Suppressor macrophage treated with lipopolysaccharide for 4 hours (primary cell): ENCODE data around the gene LPA.

ENCODE experiments used
- DNase-seq: peaks from one replicate; pipeline ENCODE4 v3.0.0-alpha.2; 2020

LPA gene

DNA sequence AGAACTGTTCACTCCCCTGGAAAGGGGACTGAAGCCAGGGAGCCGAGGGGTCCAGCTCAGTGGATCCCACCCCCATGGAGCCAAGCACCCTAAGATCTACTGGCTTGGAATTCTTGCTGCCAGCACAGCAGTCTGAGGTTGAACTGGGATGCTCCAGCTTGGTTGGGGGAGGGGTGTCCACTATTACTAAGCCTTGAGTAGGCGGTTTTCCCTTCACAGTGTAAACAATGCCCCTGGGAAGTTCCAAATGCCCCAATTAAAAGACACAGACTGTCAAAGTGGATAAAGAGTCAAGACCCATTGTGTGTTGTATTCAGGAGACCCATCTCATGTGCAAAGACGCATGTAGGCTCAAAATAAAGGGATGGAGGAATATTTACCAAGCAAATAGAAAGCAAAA is 150.2 kb downstream of the LPA start:
- DNase-seq: no peak

DNA sequence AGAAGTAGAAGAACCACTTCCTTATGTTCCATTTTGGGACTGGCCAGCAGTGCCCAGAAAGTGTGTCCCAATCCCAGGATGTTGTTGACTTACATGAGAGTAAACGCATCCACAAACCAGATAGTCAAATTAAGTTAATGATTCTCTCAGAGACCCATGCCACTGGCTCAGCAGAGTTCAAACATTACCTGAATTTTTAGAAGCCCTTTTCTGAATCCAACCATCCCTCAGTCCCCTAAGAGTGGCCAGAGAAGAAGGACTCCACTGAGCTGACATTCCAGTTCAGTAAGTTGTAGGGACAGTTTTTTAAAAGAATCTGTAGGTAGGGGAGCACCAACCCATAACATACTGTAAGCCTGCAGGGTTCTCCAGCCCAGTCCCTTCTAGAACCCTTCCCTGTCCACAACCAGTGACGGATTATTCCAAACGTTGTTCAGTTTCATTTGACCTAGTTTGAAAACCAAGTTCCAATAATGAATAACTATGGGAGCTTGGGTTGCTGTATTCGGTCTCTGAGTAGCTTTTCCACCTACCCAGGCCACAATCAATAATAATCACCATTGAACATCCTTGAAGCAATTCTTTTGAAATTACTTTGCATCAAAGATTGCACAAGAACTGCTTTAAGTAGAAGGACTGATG is 153.0 kb downstream of the LPA start:
- no peak for DNase-seq

DNA sequence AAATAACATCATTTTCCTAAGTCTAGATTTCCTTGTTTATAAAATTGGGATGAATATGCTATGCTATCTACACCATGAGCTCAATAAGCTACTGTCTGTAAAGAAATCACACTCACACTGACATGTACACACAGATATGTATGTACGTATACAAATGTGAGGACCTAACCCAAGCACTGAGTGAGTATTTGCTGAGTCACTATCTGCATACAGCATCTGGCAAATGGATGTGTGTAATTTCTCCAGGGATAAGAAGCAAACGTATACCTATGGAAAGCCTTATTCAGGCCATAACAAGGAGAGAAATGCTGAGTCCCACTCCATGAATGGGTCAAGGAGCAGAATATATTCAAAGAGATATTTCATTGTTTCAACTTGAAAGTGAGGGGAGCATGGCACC is 153.9 kb downstream of the LPA start:
- no peak for DNase-seq

DNA sequence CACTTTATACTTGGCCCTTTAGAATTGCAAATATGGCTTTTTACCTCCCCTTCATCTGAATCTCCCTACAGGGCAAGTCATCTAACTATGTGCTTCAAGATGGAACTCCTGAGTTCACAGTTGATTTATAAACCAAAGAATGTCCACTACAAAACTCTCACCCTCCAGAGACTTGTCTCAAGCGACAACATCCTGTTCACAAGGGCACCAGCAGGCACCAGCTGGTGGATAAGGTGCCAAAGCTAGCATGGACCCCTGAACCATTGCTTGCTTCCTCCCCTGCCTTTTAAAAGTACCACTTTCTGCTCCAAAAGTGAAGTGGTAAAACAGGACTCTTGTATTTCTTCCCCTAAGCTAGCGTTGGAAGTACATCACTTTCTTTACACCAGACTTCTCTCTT is 154.5 kb downstream of the LPA start:
- DNase-seq: no peak

DNA sequence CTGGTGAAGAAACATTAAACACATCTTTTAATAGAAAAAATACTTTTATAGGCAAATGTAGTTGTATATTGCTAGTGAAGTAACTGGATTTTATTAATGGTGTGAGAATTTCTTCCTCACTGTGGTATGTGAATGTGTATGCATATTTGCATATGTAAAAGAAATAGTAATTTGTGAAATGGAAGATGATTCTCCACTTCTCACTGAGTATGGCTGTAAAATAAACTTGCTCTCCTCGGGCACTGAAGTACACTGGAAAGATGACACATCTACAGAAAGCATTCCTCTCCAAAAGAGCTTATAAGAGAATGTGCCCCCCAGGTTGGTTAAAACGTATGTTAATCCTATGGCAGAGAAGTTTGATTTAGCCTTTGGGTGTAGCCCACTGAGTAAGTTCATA is 155.5 kb downstream of the LPA start:
- DNase-seq: no peak

DNA sequence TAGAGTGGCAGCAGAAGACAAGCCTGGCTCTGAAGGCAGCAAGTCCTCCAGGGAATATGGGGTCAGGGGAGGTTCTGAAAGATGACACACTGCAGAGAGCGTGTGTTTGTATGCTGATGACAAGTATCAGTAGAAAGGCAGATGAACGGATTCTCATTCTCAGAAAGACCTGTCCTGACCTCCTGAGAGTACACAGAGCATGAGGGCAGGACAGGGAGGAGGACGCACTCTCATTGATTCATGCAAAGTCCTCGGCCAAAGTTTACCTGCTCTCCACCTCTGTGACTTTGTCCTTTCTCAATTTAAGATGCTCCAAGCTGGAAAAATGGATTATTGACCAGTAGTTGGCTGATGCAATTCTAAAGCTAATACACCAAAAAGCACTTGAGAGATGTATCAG is 156.7 kb downstream of the LPA start:
- no peak for DNase-seq

DNA sequence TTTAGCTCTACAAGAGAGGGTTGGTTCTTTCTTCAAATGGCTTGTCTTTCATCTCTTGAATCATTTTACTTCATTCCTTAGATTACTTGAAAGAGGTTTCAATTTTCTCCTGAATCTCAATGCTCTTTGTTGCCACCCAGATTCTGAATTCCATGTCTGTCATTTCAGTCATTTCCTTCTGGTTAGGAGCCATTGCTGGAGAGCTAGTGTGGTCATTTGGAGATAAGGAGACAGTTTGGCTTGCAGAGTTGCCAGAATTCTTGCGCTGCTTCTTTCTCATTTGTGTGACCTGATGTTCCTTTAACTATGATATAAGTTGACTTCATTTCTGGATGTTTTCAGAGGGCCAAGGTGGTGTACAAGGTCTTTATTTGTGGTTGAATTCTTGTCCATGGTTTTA is 158.1 kb downstream of the LPA start:
- no peak for DNase-seq

DNA sequence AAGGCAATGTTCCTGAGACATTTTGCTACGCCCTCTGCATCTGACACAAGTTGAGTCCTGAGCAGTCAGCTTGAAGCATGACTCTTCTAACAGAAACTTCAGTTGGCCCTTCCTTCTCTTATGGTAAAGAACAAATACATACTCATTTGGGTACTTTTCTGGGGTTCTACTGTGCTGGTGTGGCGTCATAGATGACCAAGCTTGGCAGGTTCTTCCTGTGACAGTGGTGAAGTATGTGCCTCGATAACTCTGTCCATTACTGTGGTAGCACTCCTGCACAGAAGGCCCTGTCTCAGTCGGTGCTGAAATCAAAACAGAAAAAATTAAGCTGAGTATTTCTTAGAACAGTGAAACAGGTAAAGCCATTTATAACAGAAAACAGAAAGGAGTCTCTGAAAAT is 163.4 kb downstream of the LPA start:
- DNase-seq: no peak

DNA sequence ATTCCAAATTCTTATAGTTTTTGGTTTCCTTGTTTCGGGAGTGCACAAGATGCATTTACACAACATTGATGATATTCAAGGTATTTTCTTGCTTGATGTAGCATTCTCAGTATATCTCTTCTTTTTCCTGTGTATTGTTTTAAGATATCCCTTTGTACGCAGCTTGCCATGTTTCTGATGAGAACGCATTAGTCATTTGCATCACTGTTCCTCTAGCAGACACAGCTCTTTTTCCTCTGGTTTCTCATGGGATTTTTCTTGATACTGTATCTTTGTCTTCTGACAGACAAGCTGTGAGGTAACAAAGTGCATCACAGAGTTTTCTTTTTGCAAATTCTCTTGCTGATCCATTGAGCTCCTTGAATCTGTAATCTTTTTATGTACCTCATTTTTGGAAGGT is 169.5 kb downstream of the LPA start:
- no peak for DNase-seq

DNA sequence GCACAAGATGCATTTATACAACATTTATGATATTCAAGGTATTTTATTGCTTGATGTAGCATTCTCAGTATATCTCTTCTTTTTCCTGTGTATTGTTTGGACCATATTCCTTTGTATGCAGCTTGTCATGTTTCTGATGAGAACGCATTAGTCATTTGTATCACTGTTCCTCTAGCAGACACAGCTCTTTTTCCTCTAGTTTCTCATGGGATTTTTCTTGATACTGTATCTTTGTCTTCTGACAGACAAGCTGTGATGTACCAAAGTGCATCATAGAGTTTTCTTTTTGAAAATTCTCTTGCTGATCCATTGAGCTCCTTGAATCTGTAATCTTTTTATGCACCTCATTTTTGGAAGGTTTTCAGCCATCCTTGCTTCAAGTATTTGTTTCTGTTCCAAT is 175.0 kb downstream of the LPA start:
- no peak for DNase-seq

DNA sequence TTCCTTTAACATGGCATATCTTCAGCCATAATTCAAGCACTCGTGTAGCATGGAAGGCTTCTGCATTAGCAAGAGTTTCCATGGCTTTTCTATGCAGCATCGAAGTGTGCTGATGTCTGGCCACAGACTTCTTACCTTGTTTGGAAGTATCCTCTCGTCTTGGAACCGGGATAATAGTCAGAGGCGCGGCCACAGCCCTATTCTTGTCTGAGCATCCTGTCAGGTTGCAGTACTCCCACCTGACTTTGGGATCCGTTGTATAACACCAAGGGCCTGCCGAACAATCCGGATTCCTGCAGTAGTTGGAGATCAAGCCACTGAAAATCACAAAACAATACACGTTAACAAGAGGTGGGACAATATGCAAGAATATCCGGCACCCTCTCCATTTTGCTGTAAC is 177.0 kb downstream of the LPA start:
- no peak for DNase-seq
